Right lung (tissue), 5 donors: Measurements from ENCODE around the gene KATNIP. TPM values are rescaled to one million over a fixed set of nuclear protein-coding genes. Genes with fewer than 3 reads are reported as not detected.

ENCODE experiments used
- DNase-seq, 2 donors: peaks; one replicate each; pipeline ENCODE4 v3.0.0-alpha.2; 2013
- polyA plus RNA-seq, 5 donors: library from polyadenylated mRNA; unstranded; fragments of 120-200 nt; gene quantifications; one replicate each; pipeline versions ENCODE4 v1.2.1 to v1.2.3, GENCODE V29; 2013; ENCODE audit warnings: inconsistent platforms in 1 of 5, low replicate concordance in 1 of 5; ENCODE audit not compliant: insufficient read length in 5 of 5, insufficient read depth in 1 of 5

Gene KATNIP
- polyA plus RNA-seq, 5 donors, result 16.2 to 24.7 (median 21.3) TPM

DNA sequence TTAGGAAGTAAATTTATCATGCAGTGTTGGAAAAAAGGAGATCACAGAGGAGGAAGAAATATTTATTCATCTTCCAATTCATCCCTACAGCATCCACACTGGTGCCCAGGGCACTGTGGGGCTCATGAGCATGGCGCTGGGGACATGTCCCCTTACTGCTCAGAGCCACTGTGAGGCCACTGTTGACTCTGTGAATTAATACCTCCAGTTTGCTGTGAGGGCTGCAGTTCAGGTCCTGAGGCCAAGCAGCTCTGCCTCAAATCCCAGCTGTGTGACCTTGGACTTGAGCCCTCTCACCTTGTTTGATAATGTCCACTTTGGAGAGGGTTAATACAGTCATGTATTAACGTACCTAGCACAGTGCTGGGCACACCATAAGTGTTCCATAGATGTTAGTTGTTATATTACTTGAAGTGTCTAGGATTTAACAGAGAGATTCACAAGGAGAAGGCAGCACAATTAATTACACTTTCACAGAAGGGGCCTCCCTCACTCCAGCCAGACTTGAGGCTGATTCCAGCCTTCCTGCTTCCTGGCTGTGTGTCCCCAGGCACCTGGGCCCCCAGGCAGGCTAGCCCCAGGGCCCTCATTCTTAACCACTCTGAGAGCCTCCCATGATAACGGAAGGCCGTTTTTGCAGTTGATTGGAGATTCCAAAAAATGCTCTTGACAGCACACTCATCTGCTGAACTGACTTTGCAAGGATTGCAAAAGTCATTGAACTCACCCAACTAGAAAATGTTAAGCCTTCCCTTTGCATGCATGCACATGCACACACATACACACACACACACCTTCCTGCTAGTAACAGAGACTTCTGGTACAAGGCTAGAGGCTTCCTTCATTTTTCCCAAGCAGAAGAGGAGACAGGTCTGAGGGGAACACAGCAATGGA, 29.4 kb downstream of the KATNIP start:
- DNase-seq, result no peak

DNA sequence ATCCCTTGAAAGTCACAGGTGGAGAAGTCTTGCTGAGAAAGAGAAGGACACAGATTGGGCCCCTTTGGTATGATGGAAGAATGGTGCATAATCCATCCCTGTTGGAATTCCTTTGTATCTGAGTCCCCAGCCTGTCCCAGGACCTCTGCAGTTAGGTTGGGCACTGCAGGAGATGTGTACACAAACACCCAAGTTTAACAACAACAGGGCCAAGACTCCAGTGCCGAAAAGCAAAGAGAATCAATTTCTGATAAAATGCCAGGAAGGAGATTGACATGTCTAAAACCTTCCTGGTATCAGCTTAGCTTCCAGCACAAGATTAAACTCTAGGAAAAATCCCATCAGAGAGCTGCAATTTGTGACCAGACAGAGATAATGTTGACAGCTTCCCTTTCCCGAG, 32.9 kb downstream of the KATNIP start:
- DNase-seq, result no peak

DNA sequence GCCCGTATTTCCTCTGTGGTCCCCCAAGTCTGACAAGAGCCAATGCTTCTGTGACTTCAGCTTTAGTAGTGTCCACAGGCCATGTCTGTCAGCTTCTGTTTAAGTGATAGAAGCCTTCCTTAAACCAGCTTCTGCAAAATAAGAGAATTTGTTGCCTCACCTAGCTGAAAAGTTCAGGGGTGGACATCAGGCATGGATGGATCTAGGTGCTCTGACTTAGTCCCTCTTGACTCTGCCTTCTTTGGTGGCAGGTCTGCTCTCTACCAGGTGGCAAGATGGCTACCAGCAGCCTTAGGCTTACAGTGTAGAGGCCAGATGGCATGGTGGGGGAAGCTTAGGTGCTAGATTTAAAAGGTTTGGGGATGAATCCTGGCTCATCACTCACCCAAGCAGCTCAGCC, 33.7 kb downstream of the KATNIP start:
- DNase-seq, result no peak

DNA sequence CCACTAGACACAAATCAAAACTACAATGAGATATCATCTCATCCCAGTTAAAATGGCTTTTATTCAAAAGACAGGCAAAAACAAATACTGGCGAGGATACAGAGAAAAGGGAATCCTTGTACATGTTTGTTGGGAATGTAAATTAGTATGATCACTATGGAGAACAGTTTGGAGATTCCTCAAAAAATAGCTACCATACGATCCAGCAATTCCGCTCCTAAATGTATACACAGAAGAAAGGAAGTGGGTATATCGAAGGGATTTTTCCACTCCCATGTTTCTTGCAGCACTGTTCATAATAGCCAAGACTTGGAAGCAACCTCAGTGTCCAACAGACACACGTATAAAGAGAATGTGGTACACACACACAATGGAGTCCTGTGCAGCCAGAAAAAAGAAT, 35.3 kb downstream of the KATNIP start:
- DNase-seq, result no peak

DNA sequence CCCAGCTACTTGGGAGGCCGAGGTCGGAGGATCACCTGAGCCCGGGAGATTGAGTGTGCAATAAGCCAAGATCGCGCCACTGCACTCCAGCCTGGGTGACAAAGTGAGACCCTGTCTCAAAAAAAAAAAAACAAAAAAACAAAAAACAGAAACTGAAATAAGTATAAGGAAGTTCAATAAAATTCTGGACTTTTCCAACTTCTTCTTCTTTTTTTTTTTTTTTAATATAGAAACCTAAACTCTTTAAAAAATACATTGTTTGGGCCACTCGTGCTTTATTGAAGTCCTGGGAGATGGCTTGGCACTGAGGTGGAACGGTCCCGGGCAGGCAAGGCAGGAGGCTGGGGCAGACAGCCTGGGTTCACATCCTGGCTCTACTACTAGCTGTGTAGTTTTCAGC, 36.8 kb downstream of the KATNIP start:
- DNase-seq, result no peak

DNA sequence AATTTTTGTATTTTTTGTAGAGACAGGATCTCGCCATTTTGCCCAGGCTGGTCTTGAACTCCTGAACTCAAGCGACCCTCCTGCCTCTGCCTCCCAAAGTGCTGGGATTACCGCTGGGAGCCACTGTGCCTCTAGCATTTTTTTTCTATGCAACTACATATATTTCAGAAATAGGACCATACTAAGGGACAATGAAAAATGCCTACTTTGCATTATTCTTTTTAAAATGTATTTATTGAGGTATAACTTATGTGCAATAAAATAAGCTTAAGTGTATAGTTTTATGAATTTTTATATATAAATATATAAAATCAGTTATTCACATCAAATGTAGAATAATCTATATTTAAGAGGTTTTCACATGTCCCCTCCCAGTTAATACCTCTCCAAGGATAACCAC, 38.1 kb downstream of the KATNIP start:
- DNase-seq, result no peak

DNA sequence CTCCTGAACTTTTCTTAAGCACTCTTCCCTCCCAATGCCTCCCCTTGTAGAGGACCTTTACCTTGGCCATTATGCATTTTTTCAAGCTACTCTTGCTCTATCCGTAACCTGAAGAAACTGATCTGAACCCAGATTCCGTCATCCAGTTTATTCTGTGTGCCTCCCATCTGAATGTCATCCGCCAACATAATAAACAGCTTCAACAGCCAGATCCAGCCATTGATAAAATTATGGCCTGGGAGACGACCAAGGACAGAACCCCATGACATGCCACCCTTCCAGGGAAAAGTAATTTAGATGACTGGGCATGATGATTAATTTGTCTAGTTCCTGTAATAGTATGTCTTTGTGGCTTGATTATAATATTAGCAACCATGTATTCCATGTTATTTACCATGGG, 41.9 kb downstream of the KATNIP start:
- DNase-seq, result no peak

DNA sequence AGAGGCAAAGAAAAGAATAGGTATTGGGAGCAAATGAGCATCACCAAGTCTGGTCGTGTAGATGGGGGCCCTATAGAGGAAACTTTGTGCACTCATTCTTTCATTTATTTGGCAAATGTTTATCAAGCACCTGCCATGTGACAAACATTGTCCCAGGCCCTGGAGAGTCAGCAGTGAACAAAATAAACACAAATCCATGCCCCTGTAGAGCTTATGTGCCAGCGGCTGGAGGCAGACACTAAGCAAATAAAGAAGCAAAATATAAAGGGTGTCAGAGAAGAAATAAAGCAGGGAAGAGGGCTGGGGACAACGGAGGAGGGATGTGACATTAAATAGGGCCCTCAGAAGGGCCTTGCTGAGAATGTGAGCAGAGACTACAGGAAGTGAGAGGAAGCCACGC, 45.5 kb downstream of the KATNIP start:
- no peak for DNase-seq

DNA sequence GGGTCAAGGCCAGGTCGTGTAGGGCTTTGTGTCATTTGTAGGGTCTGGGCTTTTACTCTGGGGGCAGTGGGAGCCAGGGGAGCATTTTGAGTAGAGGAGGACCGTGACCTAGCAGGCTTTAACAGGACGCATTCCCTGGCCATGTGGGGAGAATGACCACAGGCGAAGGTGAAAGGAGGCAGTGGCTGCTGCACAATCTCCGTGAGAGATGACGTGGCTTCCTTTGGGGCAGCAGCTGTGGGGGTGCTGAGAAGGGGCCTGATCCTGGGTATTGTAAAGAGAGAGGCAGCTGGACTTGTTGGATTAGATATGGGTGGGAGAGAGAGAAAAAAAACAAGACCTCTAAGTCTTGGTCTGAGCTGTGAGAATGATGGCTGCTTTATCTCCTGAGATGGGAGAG, 46.0 kb downstream of the KATNIP start:
- DNase-seq, result no peak

DNA sequence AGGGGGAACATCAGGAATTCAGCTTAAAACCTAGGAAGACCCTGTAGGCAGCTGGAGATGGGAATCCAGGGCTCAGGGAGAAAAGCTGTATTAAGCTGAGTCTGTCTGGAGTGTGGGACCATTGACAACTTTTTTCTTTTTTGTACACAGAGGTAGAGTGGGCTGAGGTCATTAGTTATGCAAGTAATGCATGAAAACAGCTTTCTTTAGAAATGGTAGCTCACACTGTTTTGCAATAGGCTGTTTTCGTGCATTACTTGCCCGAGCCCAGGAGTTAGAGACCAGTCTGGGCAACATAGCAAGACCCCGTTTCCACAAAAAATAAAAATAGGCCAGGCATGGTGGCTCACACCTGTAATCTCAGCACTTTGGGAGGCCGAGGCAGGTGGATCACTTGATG, 46.5 kb downstream of the KATNIP start:
- no peak for DNase-seq

DNA sequence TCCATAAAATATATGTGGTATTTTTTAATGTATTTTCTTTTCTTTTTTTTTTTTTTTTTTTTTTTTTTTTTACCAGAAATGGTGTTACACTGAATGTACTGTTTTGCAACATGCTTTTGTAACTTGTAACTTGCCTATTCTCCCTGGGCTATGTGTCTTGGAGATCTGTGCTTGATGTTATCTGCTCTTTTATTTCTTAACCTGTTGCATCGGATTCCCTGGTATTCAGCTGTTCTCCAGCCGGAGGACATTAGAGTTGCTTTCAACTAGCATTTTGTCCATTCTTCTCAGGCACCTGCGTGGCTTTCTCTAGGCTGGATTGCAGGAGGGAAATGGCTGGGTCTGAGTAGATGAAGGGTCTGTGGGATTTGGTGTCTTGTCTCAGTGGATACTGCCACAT, 47.4 kb downstream of the KATNIP start:
- DNase-seq, result no peak

DNA sequence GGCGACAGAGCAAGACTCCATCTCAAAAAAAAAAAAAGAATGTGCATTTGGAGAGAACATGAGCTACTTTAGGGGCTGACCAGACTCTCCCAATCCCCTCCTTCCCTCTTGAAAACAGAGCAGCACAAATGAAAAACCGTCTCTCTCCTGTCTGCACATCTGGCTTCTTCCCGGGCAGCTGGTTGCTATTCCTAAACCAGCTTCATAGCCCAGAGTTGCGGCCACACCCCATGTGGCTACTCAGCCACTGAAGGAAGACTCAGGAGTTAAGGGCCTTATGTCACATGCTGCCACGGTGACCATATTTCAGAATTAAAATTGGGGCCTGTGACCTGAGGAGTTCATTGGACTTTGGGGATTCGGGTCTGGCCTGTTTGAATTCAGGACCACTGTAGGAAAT, 48.3 kb downstream of the KATNIP start:
- no peak for DNase-seq

DNA sequence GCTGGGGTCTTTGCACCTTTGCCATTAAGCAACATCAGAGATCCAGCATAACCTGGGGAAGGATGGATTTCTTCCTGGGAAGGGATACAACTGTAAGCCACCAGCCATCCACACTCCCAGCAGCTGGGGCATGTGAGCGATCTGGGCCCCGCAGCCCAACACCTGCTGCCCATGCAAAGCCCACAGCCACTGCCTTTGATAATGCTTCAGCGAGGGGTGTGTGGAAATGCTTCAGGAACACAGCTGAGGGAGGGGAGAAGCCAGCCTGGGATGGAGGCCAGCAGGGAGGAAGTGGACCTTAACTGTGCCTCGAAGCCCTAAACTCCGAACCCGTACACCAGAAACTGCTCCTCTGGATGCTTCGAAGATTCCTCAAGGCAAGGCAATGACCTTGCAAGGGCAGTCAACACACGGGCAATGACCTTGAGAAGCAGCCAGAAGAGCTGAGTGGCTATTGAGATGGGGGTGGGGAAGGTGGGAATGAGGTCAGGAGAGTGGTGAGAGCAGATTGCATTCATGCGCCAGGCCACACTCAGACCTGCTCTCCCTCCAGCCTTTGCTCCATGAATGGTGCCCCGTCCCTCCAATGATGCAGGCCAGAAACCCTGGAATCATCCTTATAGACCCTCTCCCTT, 49.1 kb downstream of the KATNIP start:
- no peak for DNase-seq

DNA sequence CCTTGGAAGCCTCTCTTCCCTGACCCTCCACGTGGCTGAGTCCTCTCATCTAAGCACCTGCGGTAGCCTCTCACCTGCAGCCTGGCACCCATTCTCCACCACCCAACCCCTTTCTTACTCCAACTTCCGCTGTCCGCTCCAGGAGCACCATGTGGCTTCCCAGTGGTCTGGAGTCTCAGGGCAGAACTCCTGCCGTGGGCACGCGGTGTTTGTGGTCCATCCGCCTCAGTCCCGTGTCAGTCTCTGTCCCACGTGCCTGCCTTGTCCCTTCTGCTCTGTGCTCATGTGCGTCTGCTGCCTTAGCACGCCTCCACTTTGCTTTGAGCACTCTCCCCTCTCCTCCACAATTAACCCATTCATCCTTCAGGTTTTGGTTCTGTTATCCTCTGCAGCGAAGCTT, 49.7 kb downstream of the KATNIP start:
- DNase-seq, result no peak

Other genes starting within 250 kb of the KATNIP start
- gene IL4R, start 236.2 kb upstream of the KATNIP start, polyA plus RNA-seq, result 10 to 100 TPM; 27.7 to 37.6 (median 34.4) TPM
- 1 to 10 TPM; 1.2 to 5.5 (median 4.1) TPM for gene IL21R, start 148.0 kb upstream of the KATNIP start, polyA plus RNA-seq
- 100 to 1,000 TPM in 2 of 5 donors, 10 to 100 TPM in 3; 73.5 to 112 (median 85.6) TPM for gene GTF3C1, start 231 bp upstream of the KATNIP start, polyA plus RNA-seq